HEK293T (cell line): ENCODE results near the gene NDUFS6.

Source experiments
- FOXA1 ChIP-seq: fragments of 450-650 bp; IDR thresholded peaks from 2 replicates; pipeline ENCODE4 v1.6.1; 2016; ENCODE audit warnings: mild to moderate bottlenecking
- FOXK2 ChIP-seq: fragments of 450-650 bp; IDR thresholded peaks from 2 replicates; pipeline ENCODE4 v1.6.1; 2016; ENCODE audit warnings: mild to moderate bottlenecking
- LEF1 ChIP-seq: fragments of 450-650 bp; IDR thresholded peaks from 2 replicates; pipeline ENCODE4 v1.6.1; 2017; ENCODE audit warnings: mild to moderate bottlenecking, borderline replicate concordance
- NFRKB ChIP-seq: fragments of 450-650 bp; IDR thresholded peaks from 2 replicates; pipeline ENCODE4 v1.6.1; 2016; ENCODE audit warnings: mild to moderate bottlenecking, moderate library complexity
- TARDBP ChIP-seq: fragments of 450-650 bp; IDR thresholded peaks from 2 replicates; pipeline ENCODE4 v1.6.1; 2016

DNA sequence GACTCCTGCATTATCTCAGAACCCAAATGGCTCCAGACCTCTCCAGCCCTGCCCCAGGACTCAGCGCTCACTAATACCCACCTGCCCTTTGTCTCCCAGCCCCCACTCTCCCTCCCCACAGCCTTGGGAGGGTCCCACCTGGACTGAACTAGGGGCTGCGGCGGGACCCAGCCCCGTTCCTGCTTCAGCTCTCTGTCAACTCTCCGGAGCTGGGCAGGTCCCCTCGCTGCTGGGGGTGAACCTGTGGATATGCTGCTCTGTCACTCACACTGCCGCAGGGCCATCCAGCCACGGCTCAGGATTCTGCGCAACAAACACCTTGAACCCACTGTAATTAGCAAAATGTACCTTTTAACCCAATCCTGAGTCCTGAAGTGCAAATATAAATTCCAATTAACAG is 36.8 kb downstream of the NDUFS6 start:
- TF ChIP-seq FOXA1 (no peak), FOXK2 (no peak), TARDBP (no peak), NFRKB (no peak), LEF1 (no peak)
